Stimulated activated CD8-positive, alpha-beta memory T cell treated with anti-CD3 and anti-CD28 coated beads, Interleukin-4, amount 100 ng/mL, for 24 hours (primary cell): ENCODE results near the gene MMEL1.
"Not testable (repeated sequence)": the region's sequence is repeated elsewhere in the genome, so short reads cannot be mapped to it uniquely, and the experiment has no call there.

Experiments used
- DNase-seq: peaks from one replicate; pipeline ENCODE4 v3.0.0-alpha.2; 2020; ENCODE audit warnings: low read depth

Gene MMEL1

DNA sequence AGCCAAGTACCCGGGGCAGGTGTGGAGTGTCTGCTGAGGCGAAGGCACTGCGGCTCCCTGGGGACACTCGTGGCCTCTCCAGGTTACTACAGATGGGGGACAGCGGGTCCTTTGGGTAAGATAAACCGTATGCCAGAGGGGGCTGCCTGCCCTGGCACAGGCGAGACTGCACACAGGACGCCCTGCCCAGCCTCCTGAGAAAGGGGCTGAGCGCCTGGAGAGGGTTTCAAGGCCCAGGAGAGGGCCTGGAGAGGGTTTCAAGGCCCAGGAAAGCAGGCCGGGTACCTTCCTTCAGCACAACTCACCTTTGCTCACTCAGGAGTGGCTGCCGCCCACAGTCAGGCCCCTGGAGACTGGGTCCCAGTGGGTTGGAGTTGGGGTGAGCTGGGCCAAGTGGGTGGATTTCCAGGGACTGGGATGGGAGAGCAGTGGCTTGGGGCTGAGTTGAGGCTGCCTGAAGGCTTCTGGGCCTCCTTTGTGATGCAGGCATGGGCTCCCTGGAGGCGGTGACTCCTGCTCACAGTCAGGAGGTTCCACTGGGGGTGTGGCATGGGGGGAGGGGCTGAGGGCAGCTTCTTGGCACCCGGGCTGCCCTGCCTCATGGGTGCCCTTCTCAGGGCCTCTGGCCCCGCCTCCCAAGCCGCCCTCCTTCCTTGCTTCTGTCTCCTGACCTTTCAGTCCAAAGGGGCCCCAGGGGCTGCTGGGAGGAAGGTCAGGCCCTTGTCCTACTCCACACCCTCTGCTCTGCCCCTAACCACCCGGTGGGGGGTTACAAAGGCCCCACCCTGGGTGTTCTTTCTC is at the start of gene MMEL1:
Gene MMEL1 (minus strand): TSS at position 456 of the 801 bp plus-strand sequence. CDS start 3,532 bp downstream, outside the sequence.
- no peak for DNase-seq

- DNase-seq, result not testable (repeated sequence)
Measured at GRCh38 chr1:2676726-2677125, 43.9 kb upstream of the MMEL1 start.

GRCh38 chr1:2671656-2672055 is 38.8 kb upstream of the MMEL1 start:
- not testable (repeated sequence) for DNase-seq

GRCh38 chr1:2659806-2660205 is 27.0 kb upstream of the MMEL1 start:
- not testable (repeated sequence) for DNase-seq

DNA sequence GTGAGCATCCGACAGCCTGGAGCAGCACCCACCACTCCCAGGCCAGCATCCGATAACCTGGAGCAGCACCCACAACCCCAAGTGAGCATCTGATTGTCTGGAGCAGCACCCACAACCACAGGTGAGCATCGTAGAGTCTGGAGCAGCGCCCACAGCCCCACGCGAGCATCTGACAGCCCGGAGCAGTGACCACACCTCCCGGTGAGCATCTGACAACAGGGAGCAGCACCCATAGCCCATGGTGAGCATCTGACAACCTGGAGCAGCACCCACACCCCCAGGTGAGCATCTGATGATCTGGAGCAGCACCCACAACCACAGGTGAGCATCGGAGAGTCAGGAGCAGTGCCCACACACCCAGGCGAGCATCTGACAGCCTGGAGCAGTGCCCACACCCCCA is 25.1 kb upstream of the MMEL1 start:
- not testable (repeated sequence) for DNase-seq

DNA sequence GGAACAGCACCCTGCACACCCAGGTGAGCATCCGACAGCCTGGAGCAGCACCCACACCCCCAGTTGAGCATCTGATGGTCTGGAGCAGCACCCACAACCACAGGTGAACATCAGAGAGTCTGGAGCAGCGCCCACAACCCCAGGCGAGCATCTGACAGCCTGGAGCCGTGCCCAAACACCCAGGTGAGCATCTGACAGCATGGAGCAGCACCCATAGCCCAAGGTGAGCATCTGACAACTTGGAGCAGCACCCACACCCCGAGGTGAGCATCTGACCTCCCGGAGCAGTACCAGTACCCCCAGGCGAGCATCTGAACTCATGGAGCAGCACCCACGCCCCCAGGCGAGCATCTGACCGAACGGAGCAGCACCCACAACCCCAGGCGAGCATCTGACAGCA is 24.3 kb upstream of the MMEL1 start:
- not testable (repeated sequence) for DNase-seq

DNA sequence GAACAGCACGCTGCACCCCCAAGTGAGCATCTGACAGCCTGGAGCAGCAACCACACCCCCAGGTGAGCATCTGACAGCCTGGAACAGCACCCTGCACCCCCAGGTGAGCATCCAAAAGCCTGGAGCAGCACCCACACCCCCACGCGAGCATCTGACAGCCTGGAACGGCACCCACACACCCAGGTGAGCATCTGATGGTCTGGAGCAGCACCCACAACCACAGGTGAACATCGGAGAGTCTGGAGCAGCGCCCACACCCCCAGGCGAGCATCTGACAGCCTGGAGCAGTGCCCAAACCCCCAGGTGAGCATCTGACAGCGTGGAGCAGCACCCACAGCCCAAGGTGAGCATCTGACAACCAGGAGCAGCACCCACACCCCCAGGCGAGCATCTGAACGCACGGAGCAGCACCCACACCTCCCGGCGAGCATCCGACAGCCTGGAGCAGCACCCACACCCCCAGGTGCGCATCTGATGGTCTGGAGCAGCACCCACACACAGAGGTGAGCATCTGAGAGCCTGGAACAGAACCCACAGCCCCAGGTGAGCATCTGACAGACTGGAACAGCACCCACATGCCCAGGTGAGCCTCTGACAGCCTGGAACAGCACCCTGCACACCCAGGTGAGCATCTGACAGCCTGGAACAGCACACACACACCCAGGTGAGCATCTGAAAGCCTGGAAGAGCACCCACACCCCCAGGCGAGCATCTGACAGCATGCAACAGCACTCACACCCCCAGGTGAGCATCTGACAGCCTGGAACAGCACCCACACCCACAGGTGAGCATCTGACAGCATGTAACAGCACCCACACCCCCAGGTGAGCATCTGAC is 23.0 kb upstream of the MMEL1 start:
- not testable (repeated sequence) for DNase-seq

- not testable (repeated sequence) for DNase-seq
Measured at GRCh38 chr1:2654443-2654948, 21.7 kb upstream of the MMEL1 start.

GRCh38 chr1:2653741-2654442 is 21.1 kb upstream of the MMEL1 start:
- DNase-seq, result not testable (repeated sequence)

- DNase-seq, result not testable (repeated sequence)
Measured at GRCh38 chr1:2652926-2653571, 20.2 kb upstream of the MMEL1 start.

- not testable (repeated sequence) for DNase-seq
Measured at GRCh38 chr1:2652152-2652925, 19.5 kb upstream of the MMEL1 start.

DNA sequence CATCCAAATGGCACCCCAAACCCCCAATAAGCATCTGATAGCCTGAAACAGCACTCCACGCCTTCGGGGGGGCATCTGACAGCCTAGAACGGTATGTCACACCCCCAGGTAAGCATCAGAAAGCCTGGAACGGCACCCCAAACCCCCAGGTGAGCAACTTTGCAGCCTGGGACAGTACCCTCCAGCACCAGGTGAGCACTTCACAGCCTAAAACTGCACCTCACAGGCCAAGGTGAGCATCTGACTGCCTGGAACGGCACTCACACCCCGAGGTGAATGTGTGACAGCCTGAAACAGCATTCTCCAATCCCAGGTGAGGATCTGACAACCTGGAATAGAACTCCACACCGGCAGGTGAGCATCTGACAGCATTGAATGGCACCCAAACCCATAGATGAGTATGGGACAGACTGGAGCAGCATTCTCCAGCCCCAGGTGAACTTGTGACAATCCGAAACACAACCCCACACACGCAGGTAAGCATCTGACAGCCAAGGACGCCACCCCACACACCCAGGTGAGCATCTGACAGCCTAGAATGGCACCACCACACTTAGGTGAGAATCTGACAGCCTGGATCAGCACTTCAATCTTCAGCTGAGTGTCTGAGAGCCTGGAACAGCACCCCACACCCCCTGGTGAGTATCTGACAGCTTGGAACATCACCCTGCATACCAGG is 18.3 kb upstream of the MMEL1 start:
- DNase-seq, result no peak

GRCh38 chr1:2646837-2647236 is 14.0 kb upstream of the MMEL1 start:
- DNase-seq, result no peak

- no peak for DNase-seq
Measured at GRCh38 chr1:2645776-2646175, 13.0 kb upstream of the MMEL1 start.

- DNase-seq, result no peak
Measured at GRCh38 chr1:2645143-2645542, 12.3 kb upstream of the MMEL1 start.

DNA sequence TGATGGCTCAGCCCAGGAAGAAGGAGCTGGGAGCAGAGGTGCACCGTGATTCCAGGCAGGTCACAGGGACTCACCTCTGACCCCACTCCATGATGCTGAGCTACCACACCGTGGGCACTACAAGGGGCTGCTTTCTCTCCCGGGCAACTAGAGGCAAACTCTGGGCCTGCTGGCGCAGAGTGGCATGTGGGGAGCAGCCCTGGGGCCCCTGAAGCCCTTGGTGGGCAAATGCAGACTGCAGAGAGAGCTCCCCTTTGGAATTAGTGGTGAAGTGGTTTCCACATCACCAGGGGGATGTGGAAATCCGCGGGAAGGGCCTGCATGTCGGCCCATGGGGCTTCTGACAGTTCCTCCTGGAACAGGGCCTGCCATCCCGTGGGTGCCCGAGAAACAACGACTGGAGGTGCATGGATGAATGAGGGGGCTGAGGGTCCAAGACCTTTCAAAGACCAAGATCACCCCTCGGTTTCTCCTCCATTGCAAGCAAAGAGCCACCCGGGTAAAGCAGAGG is 11.8 kb upstream of the MMEL1 start:
- no peak for DNase-seq

DNA sequence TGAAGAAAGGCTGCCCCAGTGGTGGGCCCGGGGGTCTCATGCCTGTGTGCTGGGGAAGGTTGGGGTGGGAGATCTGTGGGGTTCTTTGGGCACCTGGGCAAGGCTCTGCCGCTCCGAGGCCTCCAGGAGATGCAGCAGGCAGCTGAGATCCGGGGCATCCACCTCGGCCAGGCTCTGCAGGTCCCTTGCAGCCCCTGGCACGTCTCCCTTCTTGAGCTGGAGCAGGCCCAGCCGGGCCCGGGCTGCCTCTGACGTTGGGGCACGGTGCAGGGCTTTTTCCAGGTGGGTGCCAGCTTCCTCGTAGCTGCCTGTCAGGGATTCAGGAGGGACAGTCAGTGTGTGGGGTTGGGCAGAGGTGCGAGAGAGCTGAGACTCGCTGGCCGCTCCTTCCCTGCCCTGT is 11.4 kb upstream of the MMEL1 start:
- no peak for DNase-seq

- no peak for DNase-seq
Measured at GRCh38 chr1:2643414-2644077, 10.7 kb upstream of the MMEL1 start.
